HG02885 (cell line): ENCODE results near the gene LGALS1.

Experiments used
- ATAC-seq: cut with Tn5 transposase; IDR thresholded peaks from one replicate; pipeline ENCODE4 v1.9.1; 2021; ENCODE audit warnings: mild to moderate bottlenecking; ENCODE audit not compliant: unreplicated experiment, poor library complexity

The LGALS1 gene

DNA sequence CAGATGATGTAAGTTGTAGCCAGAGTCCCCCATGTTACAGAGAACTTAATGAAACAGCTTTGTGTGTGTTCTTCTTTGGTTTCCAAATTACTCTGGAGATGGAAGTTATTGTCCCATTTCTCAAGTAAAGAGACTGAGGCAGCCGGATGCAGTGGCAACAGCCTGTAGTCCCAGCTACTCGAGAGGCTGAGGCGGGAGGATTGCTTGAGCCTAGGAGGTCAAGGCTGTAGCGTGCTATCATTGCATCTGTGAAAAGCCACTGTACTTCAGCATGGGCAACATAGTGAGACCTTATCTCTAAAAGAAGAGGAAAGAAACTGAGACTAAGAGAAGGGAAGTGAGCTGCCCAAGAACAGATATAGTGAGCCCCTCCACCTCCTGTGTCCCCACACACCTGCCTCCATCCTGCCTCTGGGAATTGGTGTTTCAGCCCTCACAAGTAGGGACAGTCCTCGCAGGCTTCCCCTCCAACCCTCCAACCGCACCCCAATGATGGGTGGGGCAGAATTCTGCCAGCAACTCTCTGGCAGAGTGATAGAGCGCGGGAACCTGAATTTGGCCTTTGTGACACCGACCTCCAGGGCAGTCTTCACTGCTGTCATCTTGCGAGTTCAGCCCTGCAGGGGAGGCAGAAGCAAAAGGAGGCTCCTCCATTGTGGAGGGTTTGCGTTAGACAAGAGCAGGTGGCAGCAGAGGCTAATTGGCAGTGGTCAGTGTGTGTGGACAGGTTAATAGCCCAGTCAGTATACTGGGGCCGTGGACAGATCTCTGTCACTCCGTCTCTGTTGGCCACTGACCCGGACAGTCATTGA, 15.3 kb upstream of the LGALS1 start:
- ATAC-seq: no peak

DNA sequence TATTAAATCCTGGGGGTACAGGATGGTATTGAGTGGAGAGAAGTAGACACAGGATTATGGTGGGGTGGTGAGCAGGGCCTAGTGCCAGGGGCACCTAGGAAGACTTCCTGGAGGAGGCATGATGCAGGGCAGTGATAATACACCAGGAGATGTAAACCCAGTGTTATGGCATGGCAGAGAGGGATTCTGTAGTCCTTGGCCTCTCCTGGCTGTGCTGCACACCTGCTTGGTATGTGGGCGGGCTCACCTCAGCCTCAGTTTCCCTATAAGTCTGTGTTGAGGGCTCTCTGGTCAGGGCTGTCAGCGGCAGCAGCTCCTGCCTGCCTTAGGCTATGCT, 14.8 kb upstream of the LGALS1 start:
- ATAC-seq: no peak

DNA sequence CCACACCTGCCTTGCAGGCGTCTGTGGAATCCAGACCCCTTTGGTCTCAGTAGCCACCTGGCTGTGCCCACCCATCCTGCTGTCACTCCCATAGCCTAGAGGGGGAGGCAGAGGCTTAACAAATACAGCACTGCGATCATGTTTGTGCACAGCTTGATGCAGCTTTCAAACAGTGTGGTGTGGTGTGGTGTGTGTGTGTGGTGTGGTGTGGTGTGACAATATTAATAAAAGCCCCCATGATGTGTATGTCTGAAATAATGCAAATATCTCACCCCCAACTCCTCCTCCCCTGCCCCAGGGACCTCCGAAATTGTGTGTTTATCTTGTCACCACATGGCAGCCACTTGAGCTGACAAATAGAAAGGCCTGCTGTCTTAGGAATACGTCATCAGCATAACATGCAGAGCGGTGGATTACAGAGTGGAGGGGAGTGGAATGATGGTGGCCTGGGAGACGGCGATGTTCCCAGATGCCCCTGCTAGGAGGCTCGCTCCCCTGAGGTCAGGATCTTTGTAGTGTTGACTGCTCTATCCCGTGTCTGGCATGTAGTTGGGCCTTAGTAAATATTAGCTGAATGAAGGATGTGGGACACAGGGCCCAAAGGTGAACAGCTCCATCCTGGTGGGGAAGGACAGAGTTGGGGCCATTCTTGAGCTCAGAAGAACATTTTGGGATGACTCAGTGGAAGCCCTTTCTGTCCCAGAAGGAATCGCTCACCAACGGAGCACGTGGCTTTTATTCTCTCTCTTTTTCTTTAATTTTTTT, 14.1 kb upstream of the LGALS1 start:
- ATAC-seq: no peak

DNA sequence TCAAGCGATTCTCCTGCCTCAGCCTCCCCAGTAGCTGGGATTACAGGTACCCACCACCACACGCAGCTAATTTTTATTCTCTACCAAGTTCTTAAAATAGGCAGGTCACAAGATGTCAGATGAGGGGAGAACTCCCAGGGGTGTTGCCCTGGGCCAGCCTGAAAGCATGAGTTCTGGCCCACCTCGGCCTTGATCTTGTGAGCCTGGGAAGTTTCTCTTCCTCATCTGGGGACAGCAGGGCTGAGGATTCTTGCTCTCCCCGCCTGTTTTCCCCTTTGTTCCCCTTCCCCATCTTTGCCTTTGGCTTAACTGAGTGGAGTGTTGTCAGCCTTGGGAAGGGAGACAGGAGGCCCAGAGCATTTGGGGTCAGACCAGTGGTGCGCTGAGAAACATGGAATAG, 13.4 kb upstream of the LGALS1 start:
- no peak for ATAC-seq

DNA sequence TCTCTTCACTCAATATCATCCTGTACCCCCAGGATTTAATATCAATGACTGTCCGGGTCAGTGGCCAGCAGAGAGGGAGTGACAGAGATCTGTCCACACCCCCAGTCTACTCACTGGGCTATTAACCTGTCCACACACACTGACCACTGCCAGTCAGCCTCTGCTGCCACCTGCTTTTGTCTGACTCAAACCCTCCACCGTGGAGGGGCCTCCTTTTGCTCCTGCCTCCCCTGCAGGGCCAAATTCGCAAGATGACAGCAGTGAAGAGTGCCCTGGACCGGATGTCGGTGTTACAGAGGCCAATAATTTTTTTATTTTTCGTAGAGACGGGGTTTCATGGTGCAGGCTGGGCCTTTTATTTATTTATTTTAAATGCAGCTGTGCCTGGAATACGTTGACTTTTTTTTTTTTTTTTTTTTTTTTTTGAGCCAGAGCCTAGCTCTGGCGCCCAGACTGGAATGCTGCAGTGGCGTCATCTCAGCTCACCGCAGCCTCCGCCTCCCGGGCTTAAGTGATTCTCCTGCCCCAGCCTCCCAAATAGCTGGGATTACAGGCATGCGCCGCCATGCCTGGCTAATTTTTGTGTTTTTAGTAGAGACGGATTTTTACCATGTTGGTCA, 11.8 kb upstream of the LGALS1 start:
- ATAC-seq: no peak

DNA sequence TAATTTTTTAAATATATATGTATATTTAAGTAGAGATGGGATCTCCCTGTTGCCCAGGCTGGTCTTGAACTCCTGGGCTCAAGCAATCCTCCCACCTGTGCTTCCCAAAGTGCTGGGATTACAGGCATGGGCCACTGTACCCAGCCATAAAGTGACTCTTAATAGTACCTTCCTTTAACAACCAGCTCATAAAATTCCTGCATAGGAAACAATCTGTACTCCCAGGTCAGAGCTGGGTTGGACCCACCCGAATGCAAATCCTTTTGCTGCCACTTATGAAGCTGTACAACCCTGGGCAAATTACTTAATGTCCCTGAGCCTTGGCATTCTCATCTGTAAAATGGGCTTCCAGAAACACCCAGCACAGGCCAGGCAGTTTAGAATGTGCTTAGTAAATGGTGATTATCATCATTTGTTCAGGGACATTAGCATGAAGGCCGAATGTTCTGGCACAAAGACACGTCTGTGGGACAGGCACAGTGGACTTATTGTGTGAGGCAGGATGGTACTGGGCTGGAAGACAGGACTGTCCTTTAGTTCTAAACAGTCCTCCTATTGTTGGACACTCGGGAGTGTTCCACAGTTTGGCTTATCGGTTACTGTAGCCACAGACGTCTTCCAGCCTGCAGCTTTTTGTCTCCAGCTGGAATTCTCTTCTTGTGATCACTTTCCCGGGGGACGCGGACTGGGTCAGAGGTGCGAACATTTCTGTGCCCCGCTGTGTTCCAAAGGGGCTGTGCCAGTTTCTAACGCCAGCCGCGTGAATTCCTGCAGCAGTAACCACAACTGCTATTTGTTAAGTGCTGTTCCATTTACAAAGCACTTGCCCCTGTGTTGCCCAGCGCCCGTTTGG, 11.0 kb upstream of the LGALS1 start:
- ATAC-seq: no peak

DNA sequence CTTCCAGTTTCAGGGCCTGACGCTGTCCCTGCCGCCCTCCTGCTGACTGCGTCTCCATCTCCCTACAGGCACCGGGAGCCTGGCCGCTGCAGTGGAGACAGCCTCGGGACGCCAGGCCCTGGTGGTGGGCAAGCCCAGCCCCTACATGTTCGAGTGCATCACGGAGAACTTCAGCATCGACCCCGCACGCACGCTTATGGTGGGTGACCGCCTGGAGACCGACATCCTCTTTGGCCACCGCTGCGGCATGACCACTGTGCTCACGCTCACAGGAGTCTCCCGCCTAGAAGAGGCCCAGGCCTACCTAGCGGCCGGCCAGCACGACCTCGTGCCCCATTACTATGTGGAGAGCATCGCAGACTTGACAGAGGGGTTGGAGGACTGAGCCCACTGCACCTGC, 9.9 kb upstream of the LGALS1 start:
- ATAC-seq: no peak

DNA sequence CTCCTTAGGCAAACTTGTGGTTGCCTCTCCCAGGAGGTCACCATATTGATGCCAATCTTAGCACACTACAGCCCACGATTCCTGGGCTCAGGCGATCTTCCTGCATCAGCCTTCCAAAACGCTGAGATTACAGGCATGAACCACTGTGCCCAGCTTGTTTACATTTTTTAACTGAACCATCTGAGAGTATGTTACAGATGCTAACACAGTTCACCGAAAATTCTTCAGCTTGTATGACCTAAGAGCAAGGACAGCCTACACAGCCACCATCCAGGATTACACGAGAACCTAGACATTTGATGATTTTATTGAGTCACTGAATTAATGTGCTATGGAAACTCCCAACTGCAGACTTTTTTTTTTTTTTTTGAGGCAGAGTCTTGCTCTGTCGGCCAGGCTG, 5.8 kb upstream of the LGALS1 start:
- ATAC-seq: no peak

DNA sequence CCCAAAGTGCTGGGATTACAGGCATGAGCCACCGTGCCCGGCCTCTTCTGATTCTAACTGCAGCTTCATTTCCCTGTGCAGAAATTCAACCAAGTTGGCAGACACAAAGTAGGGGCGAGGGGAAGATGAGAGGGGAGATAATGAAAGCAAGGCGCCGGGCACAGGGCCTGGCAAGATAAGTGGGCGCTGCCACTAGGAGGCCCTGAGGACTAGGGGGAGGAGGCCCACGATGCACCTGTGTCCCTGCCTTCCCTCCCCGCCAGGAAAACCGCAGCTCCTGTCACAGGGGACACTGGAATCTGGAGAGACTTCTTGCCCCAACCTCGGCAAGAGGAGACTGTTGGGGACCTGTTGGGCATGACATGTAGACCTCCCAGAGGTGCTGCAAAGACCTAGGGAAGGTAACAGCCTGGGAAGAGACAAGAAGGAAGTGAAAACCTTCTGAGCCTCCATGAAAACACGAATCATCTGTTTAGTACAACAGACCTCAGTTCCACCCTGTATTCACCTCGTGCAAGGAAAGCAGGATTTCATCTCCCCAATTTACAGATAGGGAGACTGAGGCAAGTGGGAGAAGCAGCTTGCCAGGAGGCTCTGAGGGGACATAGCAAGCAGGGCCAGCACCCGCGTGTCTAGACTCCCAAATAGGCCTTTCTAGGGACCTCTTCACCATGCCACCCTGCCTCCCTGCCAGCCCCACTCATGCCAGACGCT, 3.1 kb upstream of the LGALS1 start:
- ATAC-seq: no peak

DNA sequence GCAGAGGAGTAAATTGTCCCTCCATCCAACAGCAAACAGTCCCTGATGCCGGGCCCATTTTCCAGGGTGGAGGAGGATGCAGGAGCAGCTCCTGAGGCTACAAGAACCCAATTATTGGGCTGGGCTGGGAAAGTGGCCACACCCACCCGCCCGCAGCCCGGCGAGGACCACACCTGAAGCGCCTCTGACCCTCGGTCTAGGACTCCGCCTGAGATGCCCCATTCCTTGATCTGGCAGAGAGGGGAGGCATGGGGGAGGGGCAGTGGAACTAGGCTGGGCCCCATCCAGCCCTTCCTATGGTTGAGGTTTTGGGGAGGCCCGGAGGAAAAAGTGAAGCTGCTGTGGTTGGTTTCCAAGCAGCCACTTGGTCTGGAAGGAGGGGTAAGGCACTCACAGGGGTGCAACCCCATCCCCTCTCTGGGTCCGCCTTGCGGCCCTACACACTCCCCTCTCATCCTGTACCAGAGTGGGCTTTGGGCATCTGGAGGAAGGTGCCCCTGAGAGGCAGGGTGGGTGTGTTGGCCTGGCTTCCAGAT, 2.4 kb upstream of the LGALS1 start:
- ATAC-seq: no peak

DNA sequence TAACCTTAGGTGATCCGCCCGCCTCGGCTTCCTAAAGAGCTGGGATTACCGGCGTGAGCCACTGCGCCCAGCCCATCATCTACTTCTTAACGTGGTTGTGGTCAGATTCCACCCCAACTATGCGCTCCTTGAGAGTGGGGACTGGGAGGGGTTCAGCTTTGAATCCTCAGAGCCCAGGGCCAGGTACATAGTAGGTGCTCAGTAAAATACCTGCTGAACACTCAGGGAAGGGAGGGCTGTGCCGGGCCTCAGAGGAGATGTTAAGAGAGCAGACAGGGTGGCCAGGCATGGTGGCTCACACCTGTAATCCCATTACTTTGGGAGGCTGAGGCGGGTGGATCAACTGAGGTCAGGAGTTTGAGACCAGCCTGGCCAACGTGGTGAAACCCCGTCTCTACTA, 1.2 kb upstream of the LGALS1 start:
- no peak for ATAC-seq

DNA sequence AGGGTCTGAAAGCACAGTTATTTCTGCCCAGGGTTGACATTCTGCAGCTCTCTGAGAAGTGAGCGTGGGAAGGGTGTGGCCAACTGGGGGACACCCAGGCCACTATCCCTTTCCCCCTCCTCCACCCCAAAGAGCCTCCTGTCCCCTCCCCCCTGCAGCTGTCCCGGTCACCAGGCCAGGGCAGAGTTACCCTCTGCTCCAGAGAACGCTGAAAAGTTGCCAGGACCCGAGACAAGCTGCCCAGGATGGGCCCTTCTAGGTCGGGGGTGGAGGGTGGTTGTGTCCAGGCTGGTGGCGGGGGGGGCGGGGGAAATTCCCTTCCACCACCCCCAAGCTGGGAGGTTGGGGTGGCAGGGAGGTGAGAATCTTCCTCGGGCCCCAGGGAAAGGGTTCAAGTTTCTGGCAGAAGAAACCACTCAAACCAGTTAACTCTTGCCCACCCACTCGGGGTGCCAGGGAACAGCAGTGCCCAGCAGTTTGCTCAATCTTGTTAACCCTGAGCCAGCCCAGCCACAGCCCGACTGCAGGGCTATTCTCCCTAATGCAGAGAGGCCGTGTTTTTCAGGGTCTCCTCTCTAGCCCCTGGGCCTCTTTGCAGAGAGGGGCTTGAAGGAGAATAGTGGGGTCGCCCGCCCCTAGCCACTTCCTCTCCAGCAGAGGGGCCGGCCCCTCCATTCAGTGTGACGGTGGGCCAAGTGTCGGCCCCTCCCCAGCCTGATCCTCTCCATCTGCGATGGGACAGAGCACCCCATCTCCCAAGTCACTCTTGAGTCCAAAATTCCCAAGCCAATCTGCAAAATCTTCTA, 697 bp downstream of the LGALS1 start:
- no peak for ATAC-seq

DNA sequence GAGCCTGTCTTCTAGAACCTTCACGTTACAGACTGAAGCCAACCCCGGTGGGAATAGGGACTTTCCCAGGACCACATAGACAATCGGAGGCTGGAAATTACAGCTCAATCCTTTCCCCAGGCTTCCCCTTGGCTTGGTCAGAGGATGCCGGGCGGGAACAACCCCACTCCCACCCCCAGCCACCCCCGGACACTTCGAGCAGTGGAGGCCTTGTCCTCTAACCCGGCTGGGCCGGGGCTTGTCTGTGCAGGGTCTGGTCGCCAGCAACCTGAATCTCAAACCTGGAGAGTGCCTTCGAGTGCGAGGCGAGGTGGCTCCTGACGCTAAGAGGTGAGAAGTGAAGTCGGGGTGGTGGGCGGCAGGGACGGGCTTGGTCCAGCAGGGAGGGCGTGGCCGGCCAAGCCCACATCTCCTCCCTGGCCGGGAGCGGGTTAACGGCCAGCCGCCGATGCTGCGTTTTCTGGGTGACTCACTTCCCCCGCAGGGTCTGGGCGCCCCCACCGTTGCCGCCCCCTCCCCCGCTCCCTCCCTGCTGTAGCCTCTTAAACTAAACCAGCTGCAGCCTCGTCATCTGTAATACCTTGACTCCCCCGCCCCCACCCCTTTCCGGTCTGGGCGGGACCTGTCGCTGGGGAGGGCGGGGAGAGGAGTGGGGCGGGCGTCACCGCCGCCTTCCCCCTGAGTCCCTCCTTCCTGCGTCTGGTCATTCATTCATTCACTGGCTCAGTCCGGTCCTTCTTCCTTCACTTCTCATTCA, 1.5 kb downstream of the LGALS1 start:
- ATAC-seq: peak; percentile 63

DNA sequence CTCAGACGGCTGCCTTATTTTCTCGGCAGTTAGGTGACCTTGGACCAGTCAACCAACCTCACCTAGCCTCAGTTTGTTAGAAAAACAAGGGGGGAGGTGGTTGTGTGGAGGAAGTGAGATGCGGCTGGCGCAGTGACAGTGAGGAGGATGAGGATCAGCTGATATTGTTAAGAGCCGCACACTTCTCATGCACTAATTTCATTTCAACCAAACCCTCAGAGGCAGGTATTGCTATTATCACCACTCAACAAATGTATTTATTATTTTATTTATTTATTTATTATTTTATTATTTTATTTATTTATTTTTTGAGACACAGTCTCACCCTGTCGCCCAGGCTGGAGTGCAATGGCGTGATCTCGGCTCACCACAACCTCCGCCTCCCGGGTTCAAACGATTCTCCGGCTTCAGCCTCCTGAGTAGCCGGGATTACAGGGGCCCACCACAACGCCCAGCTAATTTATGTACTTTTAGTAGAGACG, 2.1 kb downstream of the LGALS1 start:
- peak; percentile 2 for ATAC-seq

DNA sequence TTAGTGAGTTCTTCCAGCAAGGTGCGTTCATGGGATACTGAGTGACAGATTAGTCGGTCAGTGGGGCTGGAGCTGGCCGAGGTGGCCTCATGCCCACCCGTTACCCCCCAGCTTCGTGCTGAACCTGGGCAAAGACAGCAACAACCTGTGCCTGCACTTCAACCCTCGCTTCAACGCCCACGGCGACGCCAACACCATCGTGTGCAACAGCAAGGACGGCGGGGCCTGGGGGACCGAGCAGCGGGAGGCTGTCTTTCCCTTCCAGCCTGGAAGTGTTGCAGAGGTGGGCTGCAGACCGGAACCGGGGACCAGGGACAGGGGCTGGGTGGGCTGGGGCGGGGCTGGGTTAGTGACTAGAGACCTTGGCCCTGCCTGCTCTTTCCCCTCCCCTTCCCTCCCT, 2.9 kb downstream of the LGALS1 start:
- ATAC-seq: no peak

DNA sequence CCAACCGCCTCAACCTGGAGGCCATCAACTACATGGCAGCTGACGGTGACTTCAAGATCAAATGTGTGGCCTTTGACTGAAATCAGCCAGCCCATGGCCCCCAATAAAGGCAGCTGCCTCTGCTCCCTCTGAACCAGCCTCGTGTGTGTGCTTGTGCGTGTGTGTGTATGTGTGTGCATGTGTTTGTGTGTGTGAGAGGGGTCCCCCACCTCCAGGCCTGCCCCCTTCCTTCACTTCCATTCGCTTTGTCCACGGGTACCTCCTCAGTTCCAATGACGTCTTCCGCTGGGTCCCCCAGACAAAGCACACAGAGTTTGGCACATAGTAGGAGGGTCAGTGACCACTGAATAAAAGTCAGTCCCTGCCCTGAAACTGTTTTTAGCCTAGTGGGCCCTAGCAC, 4.2 kb downstream of the LGALS1 start:
- ATAC-seq: no peak

DNA sequence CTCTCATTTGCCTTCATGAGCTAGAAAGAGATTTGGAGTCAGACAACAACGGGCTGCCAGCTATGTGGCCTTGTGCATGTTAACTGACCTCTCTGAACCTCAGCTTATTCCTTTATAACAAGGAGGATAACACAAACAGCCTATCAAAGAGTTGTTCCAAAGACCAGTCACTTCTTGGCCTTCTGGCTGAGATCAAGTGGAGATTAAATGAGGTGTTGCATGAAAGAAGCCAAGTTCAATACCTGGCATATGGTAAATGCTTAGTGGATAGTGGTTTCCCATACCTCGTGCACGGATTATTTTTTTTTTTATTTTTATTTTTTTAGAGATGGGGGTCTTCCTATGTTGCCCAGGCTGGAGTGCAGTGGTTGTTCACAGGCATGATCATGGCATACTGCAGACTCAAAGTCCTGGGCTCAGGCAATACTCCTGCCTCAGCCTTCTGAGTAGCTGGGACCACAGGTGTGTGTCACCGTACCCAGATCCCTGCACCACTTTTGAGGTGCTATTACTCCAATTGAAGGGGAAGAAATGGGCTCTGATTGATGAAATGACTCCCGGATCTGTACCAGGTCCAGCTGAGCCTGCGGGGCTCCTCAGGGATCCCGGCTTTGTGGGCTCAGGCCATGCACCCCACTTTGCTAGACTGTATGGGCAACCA, 4.9 kb downstream of the LGALS1 start:
- ATAC-seq: no peak

DNA sequence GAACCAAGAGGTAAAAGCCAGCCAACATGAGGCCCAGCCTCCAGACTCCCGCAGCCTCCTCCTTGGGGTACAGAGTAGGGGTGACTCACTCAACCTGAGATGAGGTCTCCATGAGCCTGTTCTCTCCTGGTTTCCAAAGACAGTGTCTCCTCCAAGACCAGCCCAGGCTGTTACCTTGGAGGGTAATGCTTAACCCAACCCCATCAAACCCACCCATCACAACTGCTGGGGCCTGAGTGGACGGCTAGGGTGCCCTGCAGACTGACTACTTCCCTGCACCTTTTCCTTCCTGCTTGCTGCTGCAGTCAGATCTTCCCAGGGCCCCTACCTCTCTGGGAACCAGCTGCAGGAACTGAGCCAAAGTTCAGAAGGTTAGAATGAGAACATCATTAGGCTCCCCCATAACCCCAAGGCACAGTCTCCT, 5.6 kb downstream of the LGALS1 start:
- ATAC-seq: no peak
